Adrenal gland (tissue), 12 donors: ENCODE data around the gene TBC1D22A. TPM values are rescaled to one million over a fixed set of nuclear protein-coding genes. Genes with fewer than 3 reads are reported as not detected.

Experiments used
- DNase-seq, 7 donors: peaks; one replicate each; pipeline ENCODE4 v3.0.0-alpha.2; 2019 to 2020
- H3K27ac ChIP-seq, 5 donors: fragments of 200-600 bp; sonication (generic) in 4 of 5; 1 replicate in 3 of 5; 2 replicates in 2 of 5; pipeline versions ENCODE4 v1.5.1 to v1.8.0; 2016 to 2020; ENCODE audit warnings: mild to moderate bottlenecking in 1 of 5
- H3K27me3 ChIP-seq: fragments of 200-600 bp; 2 replicates; pipeline ENCODE4 v1.8.0; 2021
- H3K36me3 ChIP-seq, 2 donors: fragments of 200-600 bp; replicated peaks in 1 of 2; 1 replicate in 1 of 2; 2 replicates in 1 of 2; pipeline versions ENCODE4 v1.5.1 to v1.8.0; 2018 to 2022
- H3K4me1 ChIP-seq, 2 donors: fragments of 200-600 bp; replicated peaks in 1 of 2; 1 replicate in 1 of 2; 2 replicates in 1 of 2; pipeline versions ENCODE4 v1.5.1 to v1.8.0; 2018 to 2021
- H3K4me3 ChIP-seq, 4 donors: fragments of 200-600 bp; sonication (generic) in 3 of 4; one replicate each; pipeline ENCODE4 v1.5.1; 2016 to 2018
- H3K9me3 ChIP-seq, 3 donors: fragments of 200-600 bp; sonication (generic) in 1 of 3; replicated peaks in 1 of 3; 1 replicate in 2 of 3; 2 replicates in 1 of 3; pipeline versions ENCODE4 v1.5.1 to v1.8.0; 2016 to 2021
- CTCF ChIP-seq, 6 experiments: fragments of 450-650 bp in 4 of 6; fragments of 200-600 bp in 2 of 6; sonication (generic) in 1 of 6; IDR thresholded peaks; 1 replicate in 5 of 6; 2 replicates in 1 of 6; pipeline versions ENCODE4 v1.5.1 to v1.8.0; 2016 to 2021; ENCODE audit warnings: antibody characterized with exemption in 6 of 6, mild to moderate bottlenecking in 2 of 6, moderate library complexity in 1 of 6
- POLR2A ChIP-seq, 2 donors: fragments of 450-650 bp; IDR thresholded peaks; one replicate each; pipeline ENCODE4 v1.6.1; 2017; ENCODE audit warnings: antibody characterized with exemption in 2 of 2, mild to moderate bottlenecking in 2 of 2, moderate library complexity in 1 of 2
- WGBS, 4 donors: extraction: QIAGEN DNeasy Blood & Tissue Kit in 2 of 4; methylation state at CpG; one replicate each; pipeline versions ENCODE4 v1.1.5 to v1.1.7; 2013 to 2017; 5-methylcytosine and 5-hydroxymethylcytosine counted together
- intact Hi-C, 2 donors: fragments of 100-400 bp; cut with DNase I; formaldehyde crosslinking; loops; one replicate each; pipeline versions ENCODE4 v1.14.1 to v1.15.0; 2022 to 2023
- polyA plus RNA-seq, 3 donors: library from polyadenylated mRNA; stranded (reverse); fragments of 200-250 nt in 2 of 3; fragments of 350-450 nt in 1 of 3; fragmentation: Illumina TruSeq in 1 of 3; extraction: RNeasy Lipid Tissue Mini Kit (QIAGEN cat#74804) in 1 of 3; gene quantifications; one replicate each; pipeline ENCODE4 v1.2.3, GENCODE V29; 2013 to 2014
- total RNA-seq, 9 donors: library from RNA; depleted of rRNA in 4 of 9; stranded (reverse); fragments of >200 nt in 4 of 9; fragments of 120-200 nt in 1 of 9; fragmentation: NEBNext Ultra II Directional in 1 of 9; extraction: Animal tissue kit (Norgen Biotek cat#: 25700) in 1 of 9; gene quantifications; one replicate each; pipeline versions ENCODE4 v1.1.0 to v1.2.4, GENCODE V29; 2013 to 2023
- donor health status: healthy with polysubstance abuse.
- donor health status: Bipolar disorder and iron deficiency.
- donor health status: DM: yes; HTN: yes; CAD: no.
- donor health status: DM: no; HTN: no; CAD: no.
- donor health status: DM: no; HTN: no; CAD: no.
- donor health status: DM: yes; HTN: yes; CAD: no.

The TBC1D22A gene
- total and polyA plus RNA-seq, 12 donors: 11.5 to 44.2 (median 28.1) TPM

DNA sequence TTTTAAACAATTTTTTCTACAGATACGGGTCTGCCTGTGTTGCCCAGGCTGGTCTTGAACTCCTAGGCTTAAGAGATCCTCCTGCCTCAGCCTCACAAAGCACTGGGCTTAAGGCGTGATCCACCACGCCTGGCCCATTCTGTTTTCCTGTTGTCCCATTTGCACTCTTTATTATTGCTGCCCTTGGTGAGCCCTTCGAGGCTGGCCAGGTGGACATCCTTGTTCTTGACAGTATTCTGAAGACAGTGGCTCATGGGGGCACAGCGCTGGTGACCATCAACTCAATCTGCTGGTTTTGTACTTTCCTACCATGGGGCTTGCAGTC is 35.6 kb downstream of the TBC1D22A start:
- no peak for TF ChIP-seq CTCF (IDR thresholded peaks at IDR 0.05)
- Histone ChIP-seq H3K4me1 (peaks cover 0 to 6% of the 10 kb centered on the region in 2 donors), H3K27ac (peak overlapping the region in 2 of 5 donors; percentile 17 to 72), H3K9me3 (no peaks in the 10 kb centered on the region), H3K36me3 (peaks cover 0 to 49% of the 10 kb centered on the region in 2 donors), H3K4me3 (no peak overlapping the region), H3K27me3 (no peaks in the 10 kb centered on the region)
- intact Hi-C loops: loop anchor here in 1 of 2 donors (5.0 kb wide), 1 partner anchor 1694 kb away; no protein-coding TSS in a partner anchor
- DNase-seq: no peak
- WGBS, 4 donors: 85 to 91% (median 89%) methylated on average over 5 of the region's 5 CpGs

GRCh38 chr22:46798366-46799350 is 36.2 kb downstream of the TBC1D22A start:
- no peak for TF ChIP-seq POLR2A (IDR thresholded peaks at IDR 0.05)
- TF ChIP-seq CTCF (IDR thresholded peaks at IDR 0.05): peak; percentile 91 to 97 (median 94)
- WGBS, 4 donors: 32 to 54% (median 40%) methylated on average over 14 to 27 of the region's 27 CpGs
- peaks cover 0 to 42% of the 10 kb centered on the region in 2 donors for H3K36me3 ChIP-seq
- no peak overlapping the region for H3K4me3 ChIP-seq
- no peaks in the 10 kb centered on the region for H3K27me3 ChIP-seq
- intact Hi-C loops: loop anchor here in 1 of 2 donors (5.0 kb wide), 1 partner anchor 1694 kb away; no protein-coding TSS in a partner anchor
- peaks cover 0 to 12% of the 10 kb centered on the region in 2 donors for H3K4me1 ChIP-seq
- H3K9me3 ChIP-seq: no peaks in the 10 kb centered on the region
- DNase-seq: peak; percentile 76 to 93 (median 84)
- H3K27ac ChIP-seq: peak overlapping the region in 2 of 5 donors; percentile 17 to 72

DNA sequence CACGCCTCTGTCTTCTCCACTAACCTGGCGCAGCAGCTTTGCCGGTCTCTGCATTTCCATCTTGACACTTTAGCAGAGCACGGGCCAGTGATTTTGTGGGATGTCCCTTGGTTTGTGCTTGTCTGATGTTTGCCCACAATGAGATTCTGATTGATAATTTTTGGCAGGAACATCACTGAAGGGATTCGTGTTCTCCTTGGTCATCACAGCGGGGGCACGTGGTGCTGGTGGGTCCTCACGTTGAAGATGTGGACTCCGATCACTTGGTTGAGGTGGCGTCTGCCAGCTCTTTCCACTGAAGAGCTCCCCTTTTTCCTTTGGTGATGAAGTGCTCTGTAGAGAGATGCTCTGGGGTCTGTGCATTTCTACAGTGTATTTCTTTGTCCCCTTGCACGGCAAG is 37.2 kb downstream of the TBC1D22A start:
- intact Hi-C loops: loop anchor here in 1 of 2 donors (5.0 kb wide), 1 partner anchor 1693 kb away; no protein-coding TSS in a partner anchor
- H3K4me3 ChIP-seq: no peak overlapping the region
- TF ChIP-seq CTCF (IDR thresholded peaks at IDR 0.05) (no peak), POLR2A (IDR thresholded peaks at IDR 0.05) (no peak)
- H3K27me3 ChIP-seq: no peaks in the 10 kb centered on the region
- H3K36me3 ChIP-seq: peaks cover 0 to 35% of the 10 kb centered on the region in 2 donors
- no peak overlapping the region for H3K27ac ChIP-seq
- no peak for DNase-seq
- H3K9me3 ChIP-seq: no peaks in the 10 kb centered on the region
- WGBS, 4 donors: 86 to 94% (median 90%) methylated on average over 11 of the region's 11 CpGs
- H3K4me1 ChIP-seq: peaks cover 0 to 12% of the 10 kb centered on the region in 2 donors

DNA sequence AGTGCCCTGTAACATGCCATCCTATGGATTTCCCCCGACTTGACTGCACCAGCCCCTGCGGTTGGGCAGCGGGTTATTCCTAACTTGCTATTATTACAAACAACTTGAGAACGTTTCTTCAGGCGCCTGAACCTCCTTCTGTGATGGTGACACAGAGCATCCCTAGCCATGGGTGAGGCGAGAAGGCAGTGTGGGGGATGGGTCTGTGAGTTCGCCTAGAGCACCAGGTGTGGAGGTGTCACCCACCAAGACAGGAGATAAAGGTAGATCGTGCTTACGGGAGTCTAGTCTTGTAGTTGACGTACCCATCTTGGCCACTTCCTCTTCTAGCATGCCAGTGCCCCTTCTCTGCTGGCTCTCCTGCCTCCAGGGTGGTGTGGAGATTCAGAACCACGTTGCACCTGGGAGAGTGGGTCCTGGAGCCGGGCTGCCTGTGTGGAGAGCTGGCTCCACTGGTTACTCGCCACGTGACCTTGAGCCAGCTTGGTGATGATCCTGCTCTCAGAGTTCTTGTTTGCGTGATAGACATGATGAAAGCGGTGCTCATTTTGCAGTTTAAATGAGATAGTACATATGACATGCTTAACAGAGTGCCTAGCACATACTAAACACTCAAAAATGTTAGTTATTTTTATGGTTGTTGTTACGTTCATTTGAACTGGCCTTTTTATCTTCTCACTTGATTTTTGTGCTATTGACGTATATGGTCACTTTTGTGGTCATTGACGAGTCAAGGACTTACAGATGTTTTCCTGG is 37.8 kb downstream of the TBC1D22A start:
- 83 to 92% (median 92%) methylated on average over 9 to 19 of the region's 19 CpGs for WGBS, 4 donors
- peaks cover 0 to 32% of the 10 kb centered on the region in 2 donors for H3K36me3 ChIP-seq
- H3K4me1 ChIP-seq: peaks cover 0 to 12% of the 10 kb centered on the region in 2 donors
- H3K27ac ChIP-seq: no peak overlapping the region
- H3K27me3 ChIP-seq: no peaks in the 10 kb centered on the region
- intact Hi-C loops: no loop called here
- peak in 1 of 7 donors; percentile 19 for DNase-seq
- H3K4me3 ChIP-seq: no peak overlapping the region
- H3K9me3 ChIP-seq: no peaks in the 10 kb centered on the region
- no peak for TF ChIP-seq POLR2A (IDR thresholded peaks at IDR 0.05)
- TF ChIP-seq CTCF (IDR thresholded peaks at IDR 0.05): no peak
